ENCODE results near the gene ZNF407.

Gene ZNF407

DNA sequence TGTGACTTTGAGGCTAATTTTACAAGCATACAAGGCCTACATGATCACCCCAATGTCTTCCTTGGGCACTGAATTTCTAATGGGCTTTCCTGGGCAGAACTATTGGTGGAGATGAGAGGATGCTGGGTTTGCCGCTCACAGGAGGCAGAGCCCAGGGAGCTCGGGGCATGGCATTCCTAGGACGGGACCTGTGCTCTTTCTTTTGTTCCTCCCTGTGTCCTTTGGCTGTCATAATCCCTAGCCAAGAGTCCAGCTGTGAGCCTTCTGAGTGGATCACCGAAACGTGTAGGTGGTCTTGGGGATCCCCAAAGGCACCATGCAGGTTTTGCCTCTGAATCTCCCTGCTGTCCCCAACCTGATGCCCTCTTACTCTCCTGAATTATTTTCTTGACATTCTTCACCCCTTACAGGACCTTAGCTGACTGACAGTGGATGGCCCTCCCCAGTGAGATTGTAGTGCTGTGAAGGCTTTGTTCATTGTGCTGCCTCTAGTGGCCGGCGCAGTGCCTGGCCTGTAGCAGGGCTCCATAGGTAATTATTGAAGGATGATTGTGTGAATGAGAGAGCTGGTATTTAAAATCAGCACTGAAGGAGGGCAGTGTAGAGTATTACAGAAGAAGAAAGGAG, 221.9 kb downstream of the ZNF407 start:
- DNase-seq, result peak in 1 of 56 donors; percentile 2

DNA sequence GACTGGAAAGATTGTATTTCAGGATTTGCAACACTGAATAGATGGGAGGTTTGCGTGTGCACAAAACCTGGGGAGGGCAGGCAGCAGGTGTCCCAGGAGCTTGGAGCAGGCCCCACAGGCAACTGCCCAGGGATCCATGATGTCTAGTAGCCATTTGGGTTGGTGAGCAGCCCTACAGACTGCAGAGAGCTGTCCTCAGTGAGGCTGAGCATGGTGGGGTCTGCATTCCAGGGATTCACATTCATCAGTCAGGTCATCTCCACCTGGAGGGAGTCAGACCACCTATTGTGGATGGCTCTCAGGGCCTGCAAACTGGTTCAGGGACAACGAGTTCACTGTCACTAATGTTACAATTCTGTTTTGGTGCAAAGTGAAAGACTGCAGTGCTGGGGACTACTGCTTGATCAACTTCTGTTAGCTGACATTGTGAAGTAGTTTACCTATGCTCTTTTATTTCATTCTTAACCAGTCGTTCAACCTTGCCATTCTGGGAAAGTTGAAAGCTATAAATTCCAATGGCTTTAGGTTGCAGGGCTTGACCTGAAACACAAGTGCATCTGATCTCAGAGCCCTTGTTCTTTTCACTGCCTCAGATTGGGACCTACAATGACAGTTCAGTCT, 222.6 kb downstream of the ZNF407 start:
- no peak for DNase-seq

DNA sequence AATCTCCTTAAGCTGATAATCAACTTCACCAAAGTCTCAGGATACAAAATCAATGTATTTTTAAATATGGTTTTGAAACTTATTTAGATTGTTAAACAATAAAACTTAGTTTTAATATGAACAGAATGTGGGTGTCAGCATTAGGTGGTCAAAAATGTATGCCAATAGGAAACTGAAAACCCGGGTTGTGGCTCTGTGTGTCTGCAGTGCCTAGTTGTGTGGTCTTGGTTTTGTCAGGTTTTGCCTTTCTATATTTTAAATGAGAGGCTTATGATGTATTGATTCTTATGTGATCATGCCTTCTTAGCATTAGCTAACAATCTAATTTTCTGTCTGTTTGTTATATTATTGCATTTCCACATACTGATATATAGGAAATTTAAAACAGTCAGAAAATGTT, 227.8 kb downstream of the ZNF407 start:
- DNase-seq, result no peak

DNA sequence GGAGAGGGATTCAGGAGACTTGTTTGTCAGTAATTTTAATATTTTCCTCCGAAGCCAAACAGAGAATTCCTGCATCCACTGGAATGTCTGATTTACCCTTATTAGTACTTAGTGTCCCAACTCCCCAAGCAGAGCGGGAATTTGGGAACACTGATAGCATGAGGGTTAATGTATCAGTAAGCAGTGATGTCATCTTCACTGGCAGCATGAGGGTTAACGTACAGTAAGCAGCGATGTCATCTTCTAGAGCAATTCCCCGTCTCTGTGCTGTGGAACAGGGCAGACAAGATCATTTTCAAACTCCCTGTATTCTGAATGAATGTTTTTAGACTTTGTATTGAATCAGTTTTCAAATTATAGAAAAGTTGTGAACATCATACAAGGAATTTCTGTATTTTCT, 228.9 kb downstream of the ZNF407 start:
- no peak for DNase-seq

DNA sequence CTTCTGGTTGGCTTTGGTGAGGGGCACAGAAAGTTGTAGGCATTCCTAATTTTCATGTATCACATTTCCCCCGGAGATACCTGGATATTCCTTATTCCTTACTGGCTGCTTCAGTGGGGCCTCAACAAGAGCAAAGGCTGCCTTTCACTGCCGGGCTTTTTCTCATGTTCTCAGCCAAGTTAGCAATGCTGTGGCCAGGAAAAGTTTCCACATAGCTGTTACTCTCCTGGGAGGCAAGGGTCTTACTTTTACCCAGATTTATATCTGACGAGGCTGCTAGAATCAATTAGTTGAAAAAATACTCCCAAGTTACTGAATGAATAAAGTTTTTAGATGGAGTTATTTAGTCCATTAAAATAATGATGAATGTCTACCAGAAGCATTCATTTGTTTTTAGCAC, 230.5 kb downstream of the ZNF407 start:
- DNase-seq, result no peak

DNA sequence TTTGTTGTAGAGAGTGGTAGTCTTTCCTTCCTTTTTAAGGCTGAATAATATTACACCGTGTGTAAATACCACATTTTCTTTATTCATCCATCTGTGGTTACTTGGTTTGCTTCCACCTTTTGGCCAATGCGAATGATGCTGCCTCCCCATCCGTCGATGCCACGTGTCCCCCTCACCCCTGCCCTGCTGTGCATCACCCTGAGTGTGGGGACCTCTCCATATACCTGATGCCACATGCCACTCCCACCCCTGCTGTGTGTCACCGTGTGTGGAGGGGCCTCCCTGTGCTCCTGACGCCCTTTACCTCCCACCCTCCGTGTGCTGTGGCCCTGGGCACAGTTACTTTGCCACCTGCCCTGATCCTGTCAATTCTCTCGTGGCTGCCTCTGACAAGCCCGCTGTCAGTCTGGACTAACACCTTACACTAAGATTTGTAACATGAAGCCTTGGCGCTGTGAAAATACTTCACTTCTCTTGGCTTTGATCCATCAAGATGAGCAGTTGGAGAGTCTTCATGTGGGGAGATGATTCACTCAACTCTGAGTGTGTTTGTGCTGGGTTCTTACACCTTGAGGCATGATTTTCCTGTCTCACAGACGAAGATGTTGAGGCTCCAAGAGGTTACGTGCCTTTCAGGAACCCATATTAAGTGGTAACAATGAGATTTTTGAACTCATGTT, 234.0 kb downstream of the ZNF407 start:
- no peak for DNase-seq

DNA sequence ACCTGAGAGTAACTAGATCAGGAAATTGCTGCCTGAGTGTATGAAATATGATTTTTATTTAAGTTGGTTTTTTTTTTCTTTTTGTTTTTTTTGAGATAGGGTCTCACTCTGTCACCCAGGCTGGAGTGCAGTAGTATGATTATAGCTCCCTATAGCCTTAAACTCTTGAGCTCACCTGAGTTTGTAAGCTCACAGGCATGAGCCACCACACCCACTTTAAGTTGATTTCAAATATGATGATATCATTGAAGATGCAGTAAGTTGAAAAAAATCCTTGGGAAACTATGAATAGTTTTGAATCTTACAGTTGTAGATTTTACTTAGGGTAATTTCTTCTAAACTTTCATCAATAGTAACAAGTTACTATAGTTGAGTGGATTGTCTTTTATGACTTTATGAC, 234.7 kb downstream of the ZNF407 start:
- no peak for DNase-seq

DNA sequence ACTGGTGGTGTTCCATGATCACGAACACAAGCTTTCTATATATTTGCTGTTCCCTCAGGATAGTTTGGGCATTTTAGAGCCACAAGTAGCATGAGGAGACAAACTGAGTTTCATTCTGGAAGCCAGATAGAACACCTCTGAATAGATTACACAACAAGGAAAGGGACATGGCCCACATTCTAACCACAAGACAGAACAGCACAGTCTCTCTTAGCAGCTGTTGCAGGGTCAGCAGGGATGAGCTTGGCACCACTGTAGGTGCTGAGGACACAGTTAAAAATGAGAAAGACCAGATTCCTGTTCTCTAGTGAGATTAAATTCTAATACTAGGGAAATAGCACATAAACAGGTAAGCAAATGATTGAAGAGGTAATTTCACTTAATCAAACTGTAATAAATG, 235.3 kb downstream of the ZNF407 start:
- no peak for DNase-seq

DNA sequence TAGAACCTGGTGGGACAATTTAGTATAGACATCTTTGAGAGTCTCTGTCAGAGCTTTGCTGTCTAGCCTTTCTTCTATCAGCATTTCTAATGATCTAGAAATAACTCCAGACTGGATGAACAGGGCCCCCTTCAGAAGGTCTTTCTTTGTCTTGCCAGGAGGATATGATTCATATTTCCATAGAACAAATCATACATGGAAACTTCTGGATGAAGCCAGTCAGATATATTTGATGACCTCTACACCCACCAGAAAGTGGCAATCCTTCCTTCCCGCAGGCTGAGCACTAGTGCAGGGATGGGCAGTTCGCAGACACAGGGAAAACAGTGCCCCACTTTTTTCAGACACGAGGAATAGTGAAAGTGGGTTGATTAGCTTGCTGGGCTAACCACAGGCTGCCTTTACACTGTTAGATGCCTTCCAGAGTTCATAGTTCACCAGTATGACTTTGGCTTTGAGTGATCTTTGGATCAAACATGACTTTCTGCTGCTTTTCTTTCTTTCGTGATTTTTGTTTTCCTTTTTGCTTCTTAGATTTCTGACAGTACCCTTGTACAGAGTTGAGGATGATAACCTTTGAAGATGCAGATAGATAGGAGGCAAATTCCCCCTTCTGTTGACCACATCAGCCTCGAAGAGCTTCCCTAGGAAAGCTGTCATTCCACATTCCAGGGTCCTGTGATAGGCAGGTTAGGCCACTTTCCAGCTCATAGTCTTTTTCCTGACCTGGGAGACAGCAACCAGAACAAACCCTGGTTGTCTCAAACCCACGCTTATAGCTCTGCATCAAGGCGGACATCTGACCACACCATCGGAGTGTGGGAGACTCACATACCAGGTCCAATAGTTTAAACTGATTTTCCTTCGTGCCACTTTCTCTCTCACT, 237.0 kb downstream of the ZNF407 start:
- no peak for DNase-seq

DNA sequence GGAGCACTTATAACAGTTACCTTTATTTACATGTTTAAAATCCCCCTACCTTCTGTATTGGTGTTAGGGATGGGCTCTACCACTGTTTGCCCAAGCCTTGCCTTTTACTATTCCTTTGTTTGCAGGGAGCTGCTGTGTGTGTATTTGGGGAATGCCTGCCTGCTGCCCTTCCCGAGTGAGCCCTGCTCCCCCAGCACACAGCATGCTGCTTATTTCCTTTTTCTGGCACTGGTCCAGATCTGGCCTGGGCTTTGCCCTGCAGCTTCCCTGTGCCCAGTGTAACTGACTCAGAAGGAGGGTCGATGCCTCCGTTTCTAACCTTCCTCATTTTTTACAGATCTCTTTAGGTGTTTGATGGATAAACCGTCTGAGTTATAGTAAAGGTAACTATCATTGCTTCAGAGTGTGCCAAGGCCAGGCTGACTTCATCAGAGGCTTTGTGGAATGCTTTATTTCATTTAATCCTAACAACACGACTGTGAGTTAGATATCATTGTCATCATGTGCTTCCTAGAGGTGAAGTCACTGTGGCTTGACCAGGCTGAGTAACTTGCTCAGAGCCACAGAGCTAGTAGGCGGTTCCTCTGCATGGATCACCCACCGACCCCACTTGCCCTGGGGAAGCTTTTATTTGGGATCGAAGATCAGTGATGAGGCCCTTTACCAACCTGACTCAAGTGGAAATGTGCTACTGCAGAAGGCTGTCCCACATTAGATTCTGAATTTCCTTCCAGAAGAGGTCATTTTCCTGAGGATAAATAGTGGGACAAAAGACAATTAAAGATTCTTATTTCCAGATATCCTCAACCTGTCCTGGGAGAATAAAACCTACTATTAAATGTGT, 238.8 kb downstream of the ZNF407 start:
- peak in 4 of 56 donors; percentile 2 to 35 (median 5) for DNase-seq

DNA sequence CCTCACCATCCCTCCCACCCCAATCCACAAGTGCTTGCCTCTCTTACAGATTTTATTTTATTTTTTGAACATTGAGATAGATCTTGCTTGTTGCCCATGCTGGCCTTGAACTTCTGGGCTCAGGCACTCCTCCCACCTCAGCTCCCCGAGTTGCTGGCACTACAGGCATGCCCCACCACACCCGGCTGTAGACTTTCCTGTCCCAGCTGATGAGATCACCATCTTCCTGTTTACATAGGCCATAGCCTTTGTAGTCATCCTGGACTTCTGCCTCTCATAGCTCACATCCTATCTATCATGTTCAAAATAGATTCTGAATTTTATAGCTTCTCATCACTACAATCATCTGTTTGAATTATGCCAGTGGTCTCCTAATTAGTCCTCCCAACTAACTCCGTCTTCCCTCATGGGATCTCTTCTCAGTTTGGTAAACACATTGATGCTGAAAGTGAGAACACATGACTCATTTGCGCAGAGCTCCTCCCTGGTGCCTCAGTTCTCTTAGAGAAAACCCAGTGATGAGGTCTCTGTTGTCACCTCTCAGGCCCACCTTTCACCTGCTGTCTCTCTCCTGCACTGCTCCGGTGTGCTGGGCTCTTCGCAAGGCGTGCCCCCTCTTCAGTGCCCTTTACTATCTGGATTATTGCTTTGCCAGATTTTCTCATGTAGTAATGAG, 243.0 kb downstream of the ZNF407 start:
- no peak for DNase-seq

DNA sequence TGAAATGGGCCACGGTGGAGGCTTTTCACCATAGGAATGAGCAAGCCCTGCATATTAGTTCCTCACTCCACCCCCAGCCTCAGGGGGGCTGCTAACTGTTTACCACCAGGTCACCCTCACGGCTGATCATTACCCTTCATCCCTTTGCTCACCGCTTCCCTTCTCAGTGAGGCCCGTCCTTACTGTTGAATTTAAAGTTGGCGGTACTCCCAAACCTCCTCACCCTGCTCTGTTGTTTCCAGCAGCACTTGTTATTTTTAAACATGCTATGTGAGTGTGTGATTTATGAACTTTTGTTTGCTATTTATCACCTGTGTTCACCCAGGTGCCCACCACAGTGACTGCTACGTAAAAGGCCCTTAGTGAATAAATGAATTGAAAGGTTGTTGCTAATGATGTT, 243.6 kb downstream of the ZNF407 start:
- no peak for DNase-seq

DNA sequence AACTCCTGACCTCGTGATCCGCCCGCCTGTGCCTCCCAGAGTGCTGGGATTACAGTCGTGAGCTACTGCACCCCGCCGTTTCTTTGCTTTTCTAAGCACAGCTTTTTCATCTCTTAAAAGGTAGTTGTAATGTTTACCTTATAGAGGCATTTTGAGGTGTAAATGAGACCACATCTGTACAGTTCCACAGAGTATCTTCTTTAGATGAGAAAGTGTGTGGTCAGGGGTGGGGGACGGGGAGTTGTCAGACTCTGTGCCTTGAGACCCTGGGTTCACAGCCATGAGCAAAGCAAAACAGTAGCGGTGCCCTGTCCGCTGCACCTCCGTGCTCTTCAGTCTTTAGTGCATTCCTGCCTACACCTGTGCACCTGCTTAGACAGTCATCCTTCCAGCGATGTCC, 251.6 kb downstream of the ZNF407 start:
- no peak for DNase-seq

DNA sequence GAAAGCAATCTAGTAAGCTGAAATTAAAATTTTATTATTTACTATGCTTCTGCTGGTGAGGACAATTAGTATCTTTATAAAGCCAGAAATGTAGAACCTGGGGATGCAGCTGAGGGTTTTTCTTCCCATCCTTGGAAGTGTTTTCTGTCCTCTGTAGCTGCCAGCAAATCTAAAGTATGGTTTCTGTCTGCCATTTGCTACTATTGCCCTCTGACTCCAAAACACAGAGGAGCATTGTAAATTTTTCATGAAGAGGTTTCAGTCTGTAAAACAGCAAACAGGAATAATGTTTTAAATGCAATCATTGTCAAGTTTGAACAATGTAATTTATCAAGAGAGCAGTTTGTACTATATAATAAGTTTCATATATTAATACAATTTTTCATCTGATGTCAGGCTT, 258.8 kb downstream of the ZNF407 start:
- no peak for DNase-seq

DNA sequence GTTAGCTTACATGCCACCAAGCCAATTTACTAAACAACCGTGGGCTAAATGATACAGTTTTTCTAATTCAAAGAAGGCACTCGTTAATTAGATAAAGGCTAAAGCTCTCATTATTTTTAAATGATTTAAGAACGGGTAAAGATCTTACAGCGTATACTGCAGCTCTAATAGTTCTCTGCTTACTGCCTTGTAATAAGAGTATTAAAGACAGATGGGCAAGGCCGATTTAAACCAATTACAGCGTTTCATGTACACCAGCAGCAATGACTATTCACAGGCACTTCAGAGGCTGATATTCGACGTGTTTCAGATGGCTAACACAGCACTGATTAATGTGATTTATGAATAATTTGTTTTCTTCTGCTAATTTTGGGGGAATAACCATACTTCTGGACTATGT, 259.3 kb downstream of the ZNF407 start:
- DNase-seq, result no peak

DNA sequence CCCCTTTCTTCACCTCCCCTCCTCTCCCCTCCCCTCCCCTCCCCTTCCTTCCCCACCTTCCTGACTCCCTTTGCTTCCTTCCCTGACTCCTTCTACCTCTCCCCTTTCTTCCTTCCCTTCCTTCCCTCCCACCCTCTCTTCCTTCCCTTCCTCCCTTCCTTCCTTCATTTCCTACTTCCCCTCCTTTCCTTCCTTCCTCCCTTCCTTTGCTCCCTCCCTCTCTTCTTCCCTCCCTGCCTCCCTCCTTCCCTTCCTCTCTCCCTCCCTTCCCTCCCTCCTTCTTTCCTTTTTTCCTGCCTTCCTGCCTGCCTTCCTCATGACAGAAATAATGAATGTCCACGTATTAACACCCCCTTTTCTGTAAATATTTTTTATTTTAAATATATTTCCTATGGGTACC, 260.2 kb downstream of the ZNF407 start:
- no peak for DNase-seq

DNA sequence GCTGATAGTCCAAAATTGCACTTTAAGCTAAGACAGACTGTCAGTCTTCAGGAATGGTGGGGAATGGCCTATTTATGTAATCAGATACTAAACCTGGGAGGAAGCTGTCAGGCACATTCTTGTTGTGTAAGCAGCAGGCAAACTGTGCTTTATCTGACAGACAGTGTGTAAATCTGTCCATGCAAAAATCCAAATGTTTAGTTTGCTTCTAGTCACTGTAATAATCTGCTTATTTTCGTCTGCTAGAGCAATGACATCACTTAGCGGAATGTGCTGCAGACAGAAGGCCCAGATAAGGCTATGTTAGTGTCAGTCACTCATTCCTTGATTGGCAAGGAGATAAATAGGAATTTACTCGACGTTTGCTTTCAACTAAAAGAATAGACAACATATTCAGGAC, 263.5 kb downstream of the ZNF407 start:
- DNase-seq, result no peak

DNA sequence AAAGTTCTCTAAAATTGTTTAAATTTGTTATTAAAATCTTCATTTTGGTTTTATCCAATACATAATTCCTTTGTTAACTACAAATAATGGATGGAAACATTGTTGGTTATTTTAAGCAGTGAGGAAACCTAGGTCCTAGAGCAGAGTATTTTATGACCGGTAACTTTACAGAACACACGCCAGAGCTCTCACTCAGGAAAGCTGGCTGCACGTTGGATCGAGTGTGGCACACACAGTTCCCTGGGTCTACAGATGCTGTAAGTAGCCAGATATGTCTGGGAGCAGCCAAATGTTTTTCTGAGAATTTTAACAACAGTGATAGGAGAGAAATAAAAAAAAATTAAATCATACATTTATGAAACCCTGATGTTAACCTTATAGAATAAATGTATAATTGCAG, 264.4 kb downstream of the ZNF407 start:
- DNase-seq, result no peak

DNA sequence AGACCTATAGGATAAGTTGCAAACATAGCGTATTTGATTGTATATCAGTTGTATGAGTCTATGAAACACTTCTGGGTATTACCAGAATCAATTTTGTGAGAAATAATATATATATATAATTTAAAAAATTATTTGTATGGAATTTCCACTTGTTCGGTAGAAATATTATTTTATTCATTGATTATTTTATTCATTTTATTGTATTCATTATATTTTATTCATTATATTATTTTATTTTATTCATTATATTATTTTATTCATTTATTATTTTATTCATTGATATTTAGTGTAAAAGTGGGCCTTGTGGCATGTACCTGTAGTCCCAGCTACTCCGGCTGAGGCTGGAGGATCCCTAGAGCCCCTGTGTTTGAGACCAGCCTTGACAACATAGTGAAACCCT, 268.9 kb downstream of the ZNF407 start:
- DNase-seq, result no peak

DNA sequence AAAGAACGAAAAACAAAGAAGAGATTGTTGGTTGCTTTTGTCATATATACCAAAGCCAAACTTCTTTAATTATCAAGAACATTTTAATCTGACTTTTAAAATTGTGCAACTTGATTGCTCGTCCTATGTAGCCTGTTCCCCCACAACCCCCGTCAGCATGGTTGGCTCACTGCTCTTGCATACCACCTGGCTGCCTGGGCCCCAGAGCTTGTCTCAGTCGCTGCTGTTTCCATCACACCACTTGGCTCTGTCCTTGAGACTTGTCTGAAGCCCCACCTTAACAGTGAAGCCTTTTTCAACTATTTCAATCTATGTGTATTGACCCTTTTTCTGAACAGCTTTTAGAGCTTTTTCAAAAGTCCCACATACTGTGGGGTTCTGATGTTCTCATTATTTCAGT, 270.8 kb downstream of the ZNF407 start:
- DNase-seq, result no peak
